OCI-LY3 (cell line): ENCODE data around the gene PHPT1.

ENCODE experiments used
- H2AFZ ChIP-seq: fragments of 200-600, 300-600 bp; shearing (Covaris generic); 2 replicates; pipeline ENCODE4 v1.6.0; 2014; ENCODE audit warnings: antibody characterized with exemption, low read depth, low read length
- H3K27ac ChIP-seq: fragments of 200-600, 300-600 bp; sonication (generic); 2 replicates; pipeline ENCODE4 v1.5.1; 2014; ENCODE audit warnings: mild to moderate bottlenecking, low read length, moderate library complexity, mixed read lengths
- H3K27me3 ChIP-seq: fragments of 200-600, 300-600 bp; sonication (generic); 2 replicates; pipeline ENCODE4 v1.6.1; 2014; ENCODE audit warnings: low read depth, low read length, mixed read lengths
- H3K36me3 ChIP-seq: fragments of 200-600, 300-600 bp; sonication (generic); replicated peaks from 2 replicates; pipeline ENCODE3; 2014; ENCODE audit warnings: low read depth, low read length, mixed read lengths
- H3K4me1 ChIP-seq: fragments of 300-600, 200-600 bp; sonication (generic); 2 replicates; pipeline ENCODE4 v1.6.1; 2014; ENCODE audit warnings: low read length, mixed read lengths
- H3K4me2 ChIP-seq: fragments of 200-600, 300-600 bp; sonication (generic); 2 replicates; pipeline ENCODE4 v1.6.1; 2014; ENCODE audit warnings: low read length, mixed read lengths
- H3K4me3 ChIP-seq: fragments of 300-600, 200-600 bp; sonication (generic); 2 replicates; pipeline ENCODE4 v1.5.1; 2014; ENCODE audit warnings: antibody characterized with exemption, mild to moderate bottlenecking, low read length, moderate library complexity
- H3K79me2 ChIP-seq: fragments of 300-600, 200-600 bp; shearing (Covaris generic); 2 replicates; pipeline ENCODE4 v1.6.1; 2014; ENCODE audit warnings: mild to moderate bottlenecking, low read length, mixed read lengths
- H3K9ac ChIP-seq: fragments of 300-600, 200-600 bp; shearing (Covaris generic); 2 replicates; pipeline ENCODE4 v1.6.0; 2014; ENCODE audit warnings: mild to moderate bottlenecking, low read length, moderate library complexity
- H3K9me3 ChIP-seq: fragments of 200-600, 300-600 bp; shearing (Covaris generic); 2 replicates; pipeline ENCODE4 v1.6.1; 2014; ENCODE audit warnings: low read length, mixed read lengths; ENCODE audit not compliant: insufficient read depth
- H4K20me1 ChIP-seq: fragments of 200-600, 300-600 bp; sonication (generic); 2 replicates; pipeline ENCODE4 v1.6.1; 2016; ENCODE audit warnings: low read length, mixed read lengths; ENCODE audit not compliant: insufficient read depth
- CTCF ChIP-seq: fragments of 200-600, 300-600 bp; sonication (generic); IDR thresholded peaks from 2 replicates; pipeline ENCODE4 v1.5.1; 2014; ENCODE audit warnings: antibody characterized with exemption, low read length, low read depth
- EZH2phosphoT487 ChIP-seq: fragments of 200-600 bp; shearing (Covaris generic); IDR thresholded peaks from 2 replicates; pipeline ENCODE4 v1.6.1; 2018; ENCODE audit warnings: antibody characterized with exemption, mixed run types, low read depth

PHPT1 gene

GRCh38 chr9:136852664-136853595 lies 3.7 kb downstream of the PHPT1 start:
- peaks cover 7% of the 10 kb centered on the region; the same call in 1 of the 2 replicates for H3K4me1 ChIP-seq
- peaks cover 14% of the 10 kb centered on the region for H4K20me1 ChIP-seq
- H3K9me3 ChIP-seq: no peaks in the 10 kb centered on the region
- no peaks in the 10 kb centered on the region for H3K27me3 ChIP-seq
- H3K27ac ChIP-seq: no peak overlapping the region
- no peak for TF ChIP-seq EZH2phosphoT487
- no peak overlapping the region for H2AFZ ChIP-seq
- H3K9ac ChIP-seq: no peak overlapping the region
- H3K79me2 ChIP-seq: no peaks in the 10 kb centered on the region
- no peak overlapping the region for H3K4me3 ChIP-seq
- no peak overlapping the region for H3K4me2 ChIP-seq
- H3K36me3 ChIP-seq: no peaks in the 10 kb centered on the region

- Histone ChIP-seq H3K36me3 (no peaks in the 10 kb centered on the region), H3K9ac (no peak overlapping the region), H2AFZ (no peak overlapping the region), H3K27me3 (no peaks in the 10 kb centered on the region), H3K4me3 (no peak overlapping the region), H3K27ac (no peak overlapping the region), H3K4me1 (peaks cover 6% of the 10 kb centered on the region; the same call in 1 of the 2 replicates), H3K9me3 (no peaks in the 10 kb centered on the region), H4K20me1 (peaks cover 14% of the 10 kb centered on the region), H3K4me2 (no peak overlapping the region), H3K79me2 (no peaks in the 10 kb centered on the region)
- TF ChIP-seq CTCF (no peak), EZH2phosphoT487 (no peak)
These were observed 4.4 kb downstream of the PHPT1 start for GRCh38 chr9:136853596-136854112.

GRCh38 chr9:136854113-136854841 lies 5.1 kb downstream of the PHPT1 start:
- Histone ChIP-seq H3K27me3 (no peaks in the 10 kb centered on the region), H3K36me3 (no peaks in the 10 kb centered on the region), H2AFZ (no peak overlapping the region), H3K9ac (no peak overlapping the region), H3K79me2 (no peaks in the 10 kb centered on the region), H3K4me2 (no peak overlapping the region), H3K27ac (no peak overlapping the region), H4K20me1 (peaks cover 14% of the 10 kb centered on the region), H3K4me1 (peaks cover 6% of the 10 kb centered on the region; the same call in 1 of the 2 replicates), H3K9me3 (no peaks in the 10 kb centered on the region), H3K4me3 (no peak overlapping the region)
- no peak for TF ChIP-seq CTCF
- no peak for TF ChIP-seq EZH2phosphoT487

- Histone ChIP-seq H3K27ac (no peak overlapping the region), H3K9ac (no peak overlapping the region), H3K27me3 (no peaks in the 10 kb centered on the region), H4K20me1 (peaks cover 11% of the 10 kb centered on the region), H3K9me3 (no peaks in the 10 kb centered on the region), H3K4me1 (peaks cover 2% of the 10 kb centered on the region; the same call in 1 of the 2 replicates), H3K36me3 (no peaks in the 10 kb centered on the region), H3K4me3 (no peak overlapping the region), H3K79me2 (no peaks in the 10 kb centered on the region), H3K4me2 (no peak overlapping the region), H2AFZ (no peak overlapping the region)
- TF ChIP-seq EZH2phosphoT487 (no peak), CTCF (no peak)
These were observed 5.7 kb downstream of the PHPT1 start for GRCh38 chr9:136854842-136855460.
